ENCODE measurements around the gene RPL13A. TPM values are rescaled to one million over a fixed set of nuclear protein-coding genes. Genes with fewer than 3 reads are reported as not detected.
"Not testable (repeated sequence)": the region's sequence is repeated elsewhere in the genome, so short reads cannot be mapped to it uniquely, and the experiment has no call there.

RPL13A gene
- 1,000 to 10,000 TPM; 4,599 to 4,940 (median 4,852) TPM for total RNA-seq

GRCh38 chr19:49487277-49488045, at the start of gene RPL13A:
TSS of gene RPL13A (plus strand) at chr19:49487608. CDS start at chr19:49487630, 22 bp downstream.
- Mint-ChIP-seq H3K4me3 (peak within 1 kb of the TSS; percentile 97), H3K9me3 (no peaks in the 10 kb centered on the region), H3K4me1 (ENCODE audit: low read depth) (peaks cover 26% of the 10 kb centered on the region), H3K36me3 (ENCODE audit: insufficient read depth) (peaks cover 56% of the 10 kb centered on the region), H3K27me3 (ENCODE audit: low read depth) (no peaks in the 10 kb centered on the region)
- ATAC-seq (peak; percentile 82 to 86), DNase-seq (peak; percentile 100)

- H3K27me3 Mint-ChIP-seq (ENCODE audit: low read depth), result peaks cover 91% of the 10 kb centered on the region
- DNase-seq (no peak), ATAC-seq (no peak)
- H3K4me1 Mint-ChIP-seq (ENCODE audit: low read depth), result peaks cover 29% of the 10 kb centered on the region
- H3K9me3 Mint-ChIP-seq, result no peaks in the 10 kb centered on the region
- no peak overlapping the region for H3K4me3 Mint-ChIP-seq
- no peaks in the 10 kb centered on the region for H3K36me3 Mint-ChIP-seq (ENCODE audit: insufficient read depth)
Measured at GRCh38 chr19:49438261-49438660, 49.1 kb upstream of the RPL13A start.

- Mint-ChIP-seq H3K27me3 (ENCODE audit: low read depth) (peaks cover 76% of the 10 kb centered on the region), H3K36me3 (ENCODE audit: insufficient read depth) (no peaks in the 10 kb centered on the region), H3K4me1 (ENCODE audit: low read depth) (peaks cover 31% of the 10 kb centered on the region), H3K9me3 (no peaks in the 10 kb centered on the region), H3K4me3 (no peak overlapping the region)
- DNase-seq (no peak), ATAC-seq (no peak)
Measured at GRCh38 chr19:49439836-49440235, 47.6 kb upstream of the RPL13A start.

DNA sequence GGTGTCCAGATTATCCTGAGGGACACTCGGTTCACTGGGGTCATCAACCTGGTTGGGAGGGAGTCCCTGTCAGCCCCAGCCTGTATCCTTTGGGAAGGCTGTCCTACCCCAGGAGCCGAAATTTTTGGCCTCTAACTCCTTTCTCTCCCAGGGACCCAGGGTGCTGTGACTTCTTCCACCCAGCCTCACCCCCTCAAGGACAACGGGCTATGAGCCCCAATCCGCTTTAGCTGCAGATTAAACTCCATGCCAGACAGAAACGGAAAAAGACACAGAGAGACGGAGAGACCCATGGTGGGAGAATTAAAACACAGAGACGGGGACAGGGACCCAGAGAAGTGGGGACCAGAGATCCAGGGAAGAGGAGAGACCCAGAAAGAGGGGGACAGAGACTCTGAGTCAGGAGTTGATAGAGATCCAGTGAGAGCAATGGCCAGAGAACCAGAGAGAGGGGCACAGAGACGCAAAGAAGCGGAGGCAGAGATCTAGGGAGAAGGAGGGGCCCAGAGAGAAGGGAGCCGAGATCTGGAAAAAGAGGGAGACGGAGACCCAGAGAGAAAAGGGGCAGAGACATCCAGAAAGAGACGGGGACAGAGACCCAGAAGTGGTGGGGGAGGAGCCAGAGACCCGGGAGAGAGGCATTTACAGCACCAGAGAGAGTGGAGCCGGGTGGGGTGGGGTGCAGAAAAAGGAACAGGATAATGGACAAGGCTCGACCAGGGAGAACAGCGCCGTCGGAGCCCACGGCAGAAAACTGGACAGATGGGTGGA, 46.8 kb upstream of the RPL13A start:
- DNase-seq (no peak), ATAC-seq (no peak)
- Mint-ChIP-seq H3K27me3 (ENCODE audit: low read depth) (peaks cover 68% of the 10 kb centered on the region), H3K4me1 (ENCODE audit: low read depth) (peaks cover 32% of the 10 kb centered on the region), H3K36me3 (ENCODE audit: insufficient read depth) (no peaks in the 10 kb centered on the region), H3K4me3 (no peak overlapping the region), H3K9me3 (no peaks in the 10 kb centered on the region)

DNA sequence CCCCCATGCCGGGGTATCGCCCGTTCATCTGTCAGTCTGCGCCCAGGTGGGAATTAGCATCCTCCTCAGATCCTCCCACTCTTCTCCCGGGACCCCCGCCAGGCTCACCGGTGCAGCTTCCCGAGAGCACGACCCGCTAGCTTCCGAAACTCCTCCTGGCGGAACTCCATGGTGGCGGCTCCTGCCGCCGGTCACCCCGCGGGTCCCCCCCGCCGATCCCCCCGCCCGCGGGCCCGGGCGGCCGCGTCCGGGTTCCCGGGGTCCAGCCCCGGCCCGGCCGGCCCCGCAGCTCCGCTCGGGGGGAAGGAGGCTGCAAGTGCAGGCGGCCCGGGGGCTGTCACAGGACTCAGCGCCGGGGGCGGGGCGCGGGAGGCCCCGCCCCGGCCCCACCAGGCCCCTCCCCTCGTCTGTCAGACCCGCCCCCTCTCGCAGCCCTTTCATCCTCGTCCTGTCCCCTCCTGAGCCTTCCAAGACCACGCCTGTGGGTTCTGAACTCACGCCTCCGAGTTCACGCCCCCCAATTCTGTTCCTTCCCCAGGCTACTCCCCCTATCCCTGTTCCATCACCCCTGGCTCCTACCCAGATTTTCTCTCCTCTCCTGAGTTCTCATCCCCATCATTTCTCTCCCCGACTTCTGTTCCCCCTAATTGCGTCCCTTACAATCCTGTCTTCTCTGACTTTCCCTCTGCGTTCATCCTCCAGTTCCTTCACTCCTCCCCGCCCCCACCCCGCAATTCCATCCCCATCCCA, 46.0 kb upstream of the RPL13A start, which contains the start of gene SLC17A7:
SLC17A7 (minus strand) TSS at position 318 of the 750 bp plus-strand sequence; CDS start at position 170, 148 bp downstream.
- peaks cover 2% of the 10 kb centered on the region for H3K36me3 Mint-ChIP-seq (ENCODE audit: insufficient read depth)

DNA sequence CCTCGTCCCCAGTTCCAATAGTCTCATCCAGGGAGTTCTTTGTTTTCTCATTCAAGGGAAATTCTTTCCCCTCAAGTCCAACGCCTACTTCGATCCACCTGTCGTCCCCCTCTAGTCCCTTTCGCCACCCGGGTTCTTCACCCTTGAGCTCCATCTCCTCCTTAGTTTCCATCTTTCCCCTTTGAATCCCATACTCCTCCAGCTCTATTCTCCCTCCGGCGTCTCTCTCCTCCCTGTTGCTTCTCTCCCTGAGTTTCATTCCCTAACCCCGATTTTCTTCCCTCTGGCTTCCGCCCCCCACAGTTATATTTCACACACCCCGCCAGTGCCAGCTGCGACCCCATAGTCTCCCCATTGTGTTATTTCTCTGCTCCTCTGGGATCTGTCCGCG, 45.5 kb upstream of the RPL13A start:
- Mint-ChIP-seq H3K4me3 (peak overlapping the region; percentile 78), H3K27me3 (ENCODE audit: low read depth) (peaks cover 55% of the 10 kb centered on the region), H3K36me3 (ENCODE audit: insufficient read depth) (peaks cover 2% of the 10 kb centered on the region), H3K4me1 (ENCODE audit: low read depth) (peaks cover 26% of the 10 kb centered on the region), H3K9me3 (no peaks in the 10 kb centered on the region)
- no peak for DNase-seq
- ATAC-seq, result no peak

More for the DNA sequence above, 46.0 kb upstream of the RPL13A start, which contains the start of gene SLC17A7:
- peaks cover 27% of the 10 kb centered on the region for H3K4me1 Mint-ChIP-seq (ENCODE audit: low read depth)
- ATAC-seq (peak in 1 of 2 donors; percentile 14), DNase-seq (no peak)
- H3K9me3 Mint-ChIP-seq, result no peaks in the 10 kb centered on the region
- peaks cover 61% of the 10 kb centered on the region for H3K27me3 Mint-ChIP-seq (ENCODE audit: low read depth)
- peak within 1 kb of the TSS; percentile 78 for H3K4me3 Mint-ChIP-seq

DNA sequence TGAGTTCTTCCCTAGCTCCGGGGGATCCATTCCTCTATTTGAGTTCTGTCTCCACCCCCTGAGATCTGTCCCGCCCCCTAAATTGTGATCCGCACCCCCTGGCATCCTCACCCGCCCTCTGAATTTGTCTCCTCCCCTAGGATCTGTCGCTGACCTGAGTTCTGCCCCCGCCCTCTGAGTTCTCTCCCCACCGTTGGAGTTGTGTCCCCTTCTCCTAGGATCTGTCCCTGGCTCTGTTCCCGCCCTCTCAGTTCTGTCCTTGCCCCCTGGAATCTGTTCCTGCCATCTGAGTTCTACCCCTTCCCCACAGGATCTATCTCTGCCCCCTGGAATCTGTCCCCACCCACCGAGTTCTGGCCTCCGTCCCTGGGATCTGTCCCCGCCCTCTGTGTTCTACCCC, 45.1 kb upstream of the RPL13A start:
- DNase-seq, result no peak
- Mint-ChIP-seq H3K9me3 (no peaks in the 10 kb centered on the region), H3K27me3 (ENCODE audit: low read depth) (peaks cover 51% of the 10 kb centered on the region), H3K36me3 (ENCODE audit: insufficient read depth) (peaks cover 2% of the 10 kb centered on the region), H3K4me3 (peak overlapping the region; percentile 78), H3K4me1 (ENCODE audit: low read depth) (peaks cover 25% of the 10 kb centered on the region)
- no peak for ATAC-seq

- Mint-ChIP-seq H3K27me3 (ENCODE audit: low read depth) (peaks cover 46% of the 10 kb centered on the region), H3K36me3 (ENCODE audit: insufficient read depth) (peaks cover 2% of the 10 kb centered on the region), H3K9me3 (no peaks in the 10 kb centered on the region), H3K4me3 (peak overlapping the region; percentile 78), H3K4me1 (ENCODE audit: low read depth) (peaks cover 25% of the 10 kb centered on the region)
- ATAC-seq, result peak; percentile 29 to 42
- DNase-seq, result no peak
Measured at GRCh38 chr19:49442771-49443365, 44.5 kb upstream of the RPL13A start.

- peak; percentile 92 to 93 for ATAC-seq
- Mint-ChIP-seq H3K4me1 (ENCODE audit: low read depth) (peaks cover 30% of the 10 kb centered on the region), H3K36me3 (ENCODE audit: insufficient read depth) (peaks cover 6% of the 10 kb centered on the region), H3K27me3 (ENCODE audit: low read depth) (peaks cover 39% of the 10 kb centered on the region), H3K4me3 (peak overlapping the region; percentile 78), H3K9me3 (no peaks in the 10 kb centered on the region)
- DNase-seq, result peak; percentile 90
Measured at GRCh38 chr19:49443366-49444099, 43.9 kb upstream of the RPL13A start.

- Mint-ChIP-seq H3K27me3 (ENCODE audit: low read depth) (peaks cover 32% of the 10 kb centered on the region), H3K4me3 (peak overlapping the region; percentile 78)
Measured at GRCh38 chr19:49444100-49444700, 43.2 kb upstream of the RPL13A start.

GRCh38 chr19:49445997-49446396, 41.4 kb upstream of the RPL13A start:
- Mint-ChIP-seq H3K9me3 (no peaks in the 10 kb centered on the region), H3K4me1 (ENCODE audit: low read depth) (peaks cover 44% of the 10 kb centered on the region), H3K4me3 (no peak overlapping the region), H3K36me3 (ENCODE audit: insufficient read depth) (peaks cover 10% of the 10 kb centered on the region), H3K27me3 (ENCODE audit: low read depth) (peaks cover 15% of the 10 kb centered on the region)
- ATAC-seq (no peak), DNase-seq (no peak)

More at GRCh38 chr19:49444100-49444700, 43.2 kb upstream of the RPL13A start:
- H3K9me3 Mint-ChIP-seq; ATAC-seq; H3K36me3 Mint-ChIP-seq (ENCODE audit: insufficient read depth); DNase-seq: not testable (repeated sequence)
- H3K4me1 Mint-ChIP-seq (ENCODE audit: low read depth), result peaks cover 35% of the 10 kb centered on the region

DNA sequence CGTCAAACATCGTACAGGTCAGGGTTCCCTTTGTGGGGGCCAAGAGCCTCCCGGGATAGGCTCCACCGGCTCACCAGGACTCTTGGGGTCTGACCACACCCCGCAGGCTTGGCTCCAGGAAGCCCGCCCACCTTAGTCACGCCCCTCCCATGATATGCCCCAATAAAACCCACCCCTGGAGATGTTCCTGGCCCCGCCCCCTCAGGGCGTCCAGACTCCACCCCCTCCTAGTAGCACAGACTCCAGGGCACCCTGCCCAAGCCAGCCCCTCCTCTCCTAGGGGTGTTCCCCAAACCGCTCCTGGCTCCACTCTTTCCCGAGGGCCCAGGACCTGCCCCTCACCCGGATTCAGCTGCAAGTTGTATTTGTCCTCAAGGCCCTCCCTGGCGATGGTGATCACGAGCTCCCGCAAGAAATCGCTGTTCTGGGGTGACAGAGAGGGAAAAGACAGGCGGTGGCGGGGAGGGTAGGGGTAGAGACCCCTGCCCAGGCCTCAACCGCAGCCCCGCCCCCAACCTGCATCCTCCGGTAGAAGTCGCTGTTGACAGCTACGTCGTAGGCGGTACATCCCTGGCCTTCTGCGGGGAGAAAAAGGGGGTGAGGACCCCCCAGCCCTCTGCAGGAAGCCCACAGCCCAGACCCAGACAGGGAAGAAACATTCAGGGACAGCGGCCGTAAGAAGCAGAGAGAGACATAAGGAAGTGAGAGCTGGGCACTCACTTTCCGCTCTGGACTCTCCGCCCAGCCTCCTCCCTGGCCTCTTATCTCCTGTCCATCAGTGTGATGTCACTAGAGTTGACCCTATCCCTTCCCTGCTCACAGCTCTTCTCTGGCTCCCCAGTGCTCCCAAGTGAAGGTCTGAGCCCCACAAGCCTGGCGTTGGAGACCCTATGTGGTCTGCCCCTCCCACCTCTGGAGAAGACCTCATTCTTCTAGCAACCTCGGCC, 39.6 kb upstream of the RPL13A start:
- DNase-seq (no peak), ATAC-seq (no peak)
- peaks cover 2% of the 10 kb centered on the region for H3K27me3 Mint-ChIP-seq (ENCODE audit: low read depth)
- H3K4me3 Mint-ChIP-seq, result no peak overlapping the region
- peaks cover 10% of the 10 kb centered on the region for H3K36me3 Mint-ChIP-seq (ENCODE audit: insufficient read depth)
- H3K9me3 Mint-ChIP-seq, result no peaks in the 10 kb centered on the region
- peaks cover 45% of the 10 kb centered on the region for H3K4me1 Mint-ChIP-seq (ENCODE audit: low read depth)

Data from activated T-cell treated with anti-CD3 and anti-CD28 coated beads, Interleukin-2, amount 50 U/mL, for 4 hours (primary cell).